GM12878 (cell line): Measurements from ENCODE around the gene CLIP3. TPM values are rescaled to one million over a fixed set of nuclear protein-coding genes. Genes with fewer than 3 reads are reported as not detected.

ENCODE experiments used
- ATAC-seq: fragments of 200-7000 bp; cut with Tn5 transposase; 3 replicates; pipeline ENCODE4 v1.9.1; 2020; ENCODE audit warnings: mild to moderate bottlenecking, moderate library complexity
- BruUV-seq: library from RNA; stranded (reverse); fragments of 400-500 nt; replicated peaks from 2 replicates; lab custom pipeline; 2021; lab: Mats Ljungman, UMichigan
- CTCF ChIA-PET: fragments of 300-600 bp; sonication (Branson Sonifier 250); formaldehyde crosslinking; extraction: SDS; loops from one replicate; lab custom pipeline; 2021; ENCODE audit warnings: inconsistent platforms; lab: Yijun Ruan, JAX
- POLR2A ChIA-PET: fragments of 350-600 bp; formaldehyde crosslinking; extraction: SDS; loops from one replicate; lab custom pipeline; 2021; ENCODE audit warnings: inconsistent platforms; lab: Charles Lee
- RAD21 ChIA-PET: fragments of 300-600 bp; sonication (Branson Sonifier 250); formaldehyde crosslinking; loops from one replicate; lab custom pipeline; 2023; ENCODE audit warnings: antibody characterized with exemption; ENCODE audit not compliant: unreplicated experiment; lab: Charles Lee
- SMC1A ChIA-PET: fragments of 300-600 bp; sonication (Branson Sonifier 250); formaldehyde crosslinking; loops from one replicate; lab custom pipeline; 2023; ENCODE audit not compliant: unreplicated experiment, uncharacterized antibody; lab: Charles Lee
- DNase-seq: peaks from one replicate; pipeline ENCODE4 v3.0.0-alpha.2; 2011; ENCODE audit warnings: low read depth, low spot score
- FAIRE-seq: peaks from 3 replicates; lab custom pipeline; 2011; peaks lifted over from hg19 to GRCh38; lab: Jason Lieb, UNC
- H2AFZ ChIP-seq: 2 replicates; pipeline ENCODE4 v1.6.0; 2011; ENCODE audit warnings: low read depth, low read length, control low read depth; ENCODE audit not compliant: control insufficient read depth
- H3K27ac ChIP-seq: 2 replicates; pipeline ENCODE4 v1.5.1; 2011; ENCODE audit warnings: control low read depth; ENCODE audit not compliant: control insufficient read depth, insufficient read depth
- H3K27me3 ChIP-seq, 2 experiments: replicated peaks in 1 of 2; 2 replicates each; pipeline versions ENCODE4 v1.6.0 to v1.6.1; 2011; ENCODE audit warnings: low read length in 1 of 2; ENCODE audit not compliant: control insufficient read depth in 2 of 2, insufficient read depth in 2 of 2
- H3K36me3 ChIP-seq, 2 experiments: 2 replicates each; pipeline ENCODE4 v1.5.1; 2011; ENCODE audit warnings: low read length in 1 of 2; ENCODE audit not compliant: control insufficient read depth in 2 of 2, insufficient read depth in 2 of 2
- H3K4me1 ChIP-seq: 2 replicates; pipeline ENCODE4 v1.6.1; 2011; ENCODE audit warnings: mild to moderate bottlenecking, low read length, moderate library complexity, mixed read lengths; ENCODE audit not compliant: control insufficient read depth, insufficient read depth
- H3K4me2 ChIP-seq: 2 replicates; pipeline ENCODE4 v1.6.0; 2011; ENCODE audit warnings: control low read depth; ENCODE audit not compliant: control insufficient read depth, insufficient read depth
- H3K4me3 ChIP-seq: fragments of 200-600 bp; sonication (generic); 2 replicates; pipeline ENCODE4 v1.5.1; 2016
- H3K79me2 ChIP-seq: 2 replicates; pipeline ENCODE4 v1.6.0; 2011; ENCODE audit warnings: low read length; ENCODE audit not compliant: control insufficient read depth, insufficient read depth
- H3K9ac ChIP-seq: 2 replicates; pipeline ENCODE4 v1.8.0; 2011; ENCODE audit warnings: low read length, control low read depth, mixed read lengths; ENCODE audit not compliant: control insufficient read depth, insufficient read depth
- H3K9me3 ChIP-seq: replicated peaks from 3 replicates; pipeline ENCODE4 v1.5.1; 2011; ENCODE audit warnings: mild to moderate bottlenecking, low read length; ENCODE audit not compliant: control insufficient read depth, insufficient read depth
- H4K20me1 ChIP-seq: 2 replicates; pipeline ENCODE4 v1.6.0; 2011; ENCODE audit not compliant: control insufficient read depth, insufficient read depth
- DPF2 ChIP-seq: fragments of 450-650 bp; IDR thresholded peaks from 2 replicates; pipeline ENCODE4 v1.6.1; 2017; ENCODE audit warnings: mild to moderate bottlenecking
- EED ChIP-seq: sonication (generic); IDR thresholded peaks from 2 replicates; pipeline ENCODE4 v1.6.1; 2016; ENCODE audit warnings: antibody characterized with exemption, low read depth
- MLLT1 ChIP-seq: fragments of 450-650 bp; IDR thresholded peaks from 2 replicates; pipeline ENCODE4 v1.6.1; 2016; ENCODE audit warnings: mild to moderate bottlenecking
- ZNF592 ChIP-seq: fragments of 450-650 bp; IDR thresholded peaks from 2 replicates; pipeline ENCODE4 v1.6.1; 2017; ENCODE audit warnings: mild to moderate bottlenecking, moderate library complexity
- whole genome bisulfite sequencing: methylation state at CpG from one replicate; pipeline ENCODE4 v1.1.6; 2016; ENCODE audit warnings: low lambda C conversion rate; ENCODE audit not compliant: insufficient replicate concordance, insufficient coverage; ENCODE audit errors: missing lambda C conversion rate; 5-methylcytosine and 5-hydroxymethylcytosine counted together
- in situ Hi-C: fragments of 300-500 bp; cut with MboI; formaldehyde crosslinking; loops from 9 replicates; pipeline ENCODE4 v1.14.3; 2018; ENCODE audit warnings: mixed read lengths
- intact Hi-C: fragments of 100-400 bp; cut with micrococcal nuclease; formaldehyde crosslinking; loops from one replicate; pipeline ENCODE4 v1.14.2; 2022; ENCODE audit not compliant: unreplicated experiment
- polyA plus RNA-seq, 11 experiments: library from polyadenylated mRNA; depleted of rRNA in 4 of 11; unstranded in 6 of 11; stranded (reverse) in 5 of 11; fragments of >200 nt; fragmentation: Nextera tagmentation in 4 of 11; fragmentation: Illumina TruSeq in 1 of 11; extraction: Ambion mirVana in 4 of 11; extraction: Trizol in 1 of 11; gene quantifications; 1 replicate in 1 of 11; 2 replicates in 10 of 11; pipeline versions ENCODE4 v1.2.1 to v1.2.3, GENCODE V29; 2011 to 2016; ENCODE audit warnings: inconsistent platforms in 2 of 11, missing spikeins in 2 of 11, low read depth in 1 of 11
- total RNA-seq, 4 experiments: library from RNA; depleted of rRNA in 3 of 4; stranded (reverse); fragments of >200 nt in 3 of 4; fragmentation: Illumina TruSeq in 1 of 4; extraction: Trizol in 1 of 4; gene quantifications; 2 replicates each; pipeline versions ENCODE4 v1.2.1 to v1.2.3, GENCODE V29; 2013 to 2021

The CLIP3 gene
- total and polyA plus RNA-seq, 10 of the 15 experiments (the other 5 are each of a cell fraction or from before 2014, with no cell fraction given): 0.09 to 2.7 (median 0.45) TPM; not detected in 1

- 16% methylated on average over 8 of the region's 8 CpGs for WGBS
- RAD21 ChIA-PET: interaction anchor here (0.6 kb wide), 1 partner anchor 15 kb away, joined by 3 read pairs; no protein-coding TSS in a partner anchor
- SMC1A ChIA-PET: no interaction called here
- Histone ChIP-seq H3K9ac (no peak overlapping the region; the same call in 1 of the 2 replicates), H3K36me3 (no peaks in the 10 kb centered on the region), H3K27me3 (peaks cover 0 to 2% of the 10 kb centered on the region in 2 experiments; a peak in 3 of 4 replicates), H3K27ac (no peak overlapping the region), H2AFZ (no peak overlapping the region), H3K9me3 (no peaks in the 10 kb centered on the region), H3K79me2 (no peaks in the 10 kb centered on the region), H3K4me1 (peaks cover under 1% of the 10 kb centered on the region; the same call in 1 of the 2 replicates), H3K4me2 (0 out of 2 replicates have a peak overlapping the region, but pooled peaks have one; percentile 25), H3K4me3 (peak overlapping the region; percentile 47; the same call in 1 of the 2 replicates), H4K20me1 (no peaks in the 10 kb centered on the region)
- no TSS peak for BruUV-seq
- no peak for DNase-seq
- FAIRE-seq: no peak
- POLR2A ChIA-PET: interaction anchor here (0.6 kb wide), 2 partner anchors 15 to 18 kb away, joined by 3 to 4 read pairs; no protein-coding TSS in a partner anchor
- ATAC-seq: no peak; the same call in 2 of the 3 replicates
- CTCF ChIA-PET: interaction anchor here (1.0 kb wide), 1 partner anchor 38 kb away, joined by 3 read pairs; no protein-coding TSS in a partner anchor
- intact Hi-C loops: no loop called here
- TF ChIP-seq ZNF592: no peak
- no peak for TF ChIP-seq EED
- no peak for TF ChIP-seq MLLT1
- no peak for TF ChIP-seq DPF2
- TF ChIP-seq, all 136 proteins: peak for 0
- in situ Hi-C loops: no loop called here
Measured at GRCh38 chr19:35987571-35987896, 45.1 kb downstream of the CLIP3 start.
